ENCODE measurements around the gene SIRT1. TPM values are rescaled to one million over a fixed set of nuclear protein-coding genes. Genes with fewer than 3 reads are reported as not detected.

SIRT1 gene
- total RNA-seq, 1 experiment from 2014 or later = 20.4 TPM

DNA sequence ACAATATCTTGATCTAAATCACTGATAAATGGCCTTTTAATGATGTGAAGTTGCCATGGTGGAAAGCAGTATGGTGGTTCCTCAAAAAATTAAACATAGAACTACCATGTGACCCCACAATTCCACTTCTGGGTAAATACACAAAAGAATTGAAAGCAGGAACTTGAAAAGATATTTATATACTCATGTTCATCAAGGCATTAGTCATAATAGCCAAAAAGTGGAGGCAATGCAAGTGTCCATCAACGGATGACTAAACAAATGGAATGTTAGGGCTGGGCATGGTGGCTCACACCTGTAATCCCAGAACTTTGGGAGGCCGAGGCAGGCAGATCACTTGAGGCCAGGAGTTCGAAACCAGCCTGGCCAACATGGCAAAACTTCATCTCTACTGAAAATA is 44.5 kb upstream of the SIRT1 start:
- Histone ChIP-seq H3F3A (ENCODE audit: low read length, unreplicated experiment) (no peaks in the 10 kb centered on the region), H3K9me2 (replicated peaks; ENCODE audit: low read length) (no peaks in the 10 kb centered on the region), H3K27me3 (ENCODE audit: low read length) (no peaks in the 10 kb centered on the region), H3K36me3 (ENCODE audit: low read depth, low read length) (peaks cover 4% of the 10 kb centered on the region; the same call in 1 of the 2 replicates), H3K4me3 (ENCODE audit: low read length) (no peak overlapping the region), H3K4me2 (ENCODE audit: low read length) (no peak overlapping the region), H4K20me1 (ENCODE audit: low read length) (no peaks in the 10 kb centered on the region), H2AFZ (ENCODE audit: low read length) (no peak overlapping the region), H3K27ac (ENCODE audit: low read length) (peak overlapping the region; percentile 21), H3K9ac (ENCODE audit: low read length) (no peak overlapping the region), H3K4me1 (ENCODE audit: insufficient read depth, low read length) (peaks cover 29% of the 10 kb centered on the region), H3K79me2 (ENCODE audit: low read length) (0 out of 2 replicates have a peak, but pooled peaks cover 7% of the 10 kb centered on the region), H3K9me3 (ENCODE audit: low read length) (peaks cover 7% of the 10 kb centered on the region; the same call in 1 of the 2 replicates)
- ChIA-PET CTCF (no interaction called here), POLR2A (ENCODE audit: unreplicated experiment) (no interaction called here)
- BruUV-seq (replicated peaks) = no TSS peak
- peak; percentile 93 for DNase-seq
- peak; percentile 37 for ATAC-seq
- intact Hi-C loops (cut with micrococcal nuclease) = no loop called here
- TF ChIP-seq, protein P1, sequence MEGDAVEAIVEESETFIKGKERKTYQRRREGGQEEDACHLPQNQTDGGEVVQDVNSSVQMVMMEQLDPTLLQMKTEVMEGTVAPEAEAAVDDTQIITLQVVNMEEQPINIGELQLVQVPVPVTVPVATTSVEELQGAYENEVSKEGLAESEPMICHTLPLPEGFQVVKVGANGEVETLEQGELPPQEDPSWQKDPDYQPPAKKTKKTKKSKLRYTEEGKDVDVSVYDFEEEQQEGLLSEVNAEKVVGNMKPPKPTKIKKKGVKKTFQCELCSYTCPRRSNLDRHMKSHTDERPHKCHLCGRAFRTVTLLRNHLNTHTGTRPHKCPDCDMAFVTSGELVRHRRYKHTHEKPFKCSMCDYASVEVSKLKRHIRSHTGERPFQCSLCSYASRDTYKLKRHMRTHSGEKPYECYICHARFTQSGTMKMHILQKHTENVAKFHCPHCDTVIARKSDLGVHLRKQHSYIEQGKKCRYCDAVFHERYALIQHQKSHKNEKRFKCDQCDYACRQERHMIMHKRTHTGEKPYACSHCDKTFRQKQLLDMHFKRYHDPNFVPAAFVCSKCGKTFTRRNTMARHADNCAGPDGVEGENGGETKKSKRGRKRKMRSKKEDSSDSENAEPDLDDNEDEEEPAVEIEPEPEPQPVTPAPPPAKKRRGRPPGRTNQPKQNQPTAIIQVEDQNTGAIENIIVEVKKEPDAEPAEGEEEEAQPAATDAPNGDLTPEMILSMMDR (conservative IDR thresholded peaks at IDR 0.05; ENCODE audit: low read depth, low read length) = no peak
- no peak for TF ChIP-seq EZH2 (IDR thresholded peaks at IDR 0.05; ENCODE audit: low read length, unreplicated experiment)
- no peak for TF ChIP-seq EZH2phosphoT487 (IDR thresholded peaks at IDR 0.05; ENCODE audit: borderline replicate concordance, low read length)

DNA sequence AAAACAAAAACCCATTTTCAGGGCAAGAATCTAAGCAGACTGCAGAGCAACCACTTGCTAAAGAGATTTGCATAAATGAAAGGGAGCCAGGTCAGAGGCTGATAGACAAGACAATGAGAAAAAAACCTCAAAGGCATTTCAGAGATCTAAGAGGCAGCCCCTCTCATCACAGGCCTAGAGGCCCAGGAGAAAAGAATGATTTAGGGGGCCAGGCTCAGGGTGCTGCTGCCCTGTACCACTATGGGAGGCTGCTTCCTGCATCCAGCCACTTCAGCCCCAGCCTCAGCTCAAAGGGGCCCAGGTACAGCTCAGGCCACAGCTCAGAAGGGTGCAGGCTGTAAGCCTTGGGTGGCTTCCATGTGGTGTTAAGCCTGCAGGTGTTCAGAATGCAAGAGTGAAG is 42.7 kb upstream of the SIRT1 start:
- H3K4me2 ChIP-seq (ENCODE audit: low read length) = no peak overlapping the region
- ChIA-PET POLR2A (ENCODE audit: unreplicated experiment) (no interaction called here), CTCF (no interaction called here)
- TF ChIP-seq EZH2phosphoT487 (IDR thresholded peaks at IDR 0.05; ENCODE audit: borderline replicate concordance, low read length) = no peak
- TF ChIP-seq, protein P1 (conservative IDR thresholded peaks at IDR 0.05; ENCODE audit: low read depth, low read length) = no peak
- TF ChIP-seq EZH2 (IDR thresholded peaks at IDR 0.05; ENCODE audit: low read length, unreplicated experiment) = no peak
- no peak for ATAC-seq
- no peaks in the 10 kb centered on the region for H4K20me1 ChIP-seq (ENCODE audit: low read length)
- H3K36me3 ChIP-seq (ENCODE audit: low read depth, low read length) = peaks cover 4% of the 10 kb centered on the region; the same call in 1 of the 2 replicates
- no peaks in the 10 kb centered on the region for H3K9me2 ChIP-seq (replicated peaks; ENCODE audit: low read length)
- H3K79me2 ChIP-seq (ENCODE audit: low read length) = 0 out of 2 replicates have a peak, but pooled peaks cover 3% of the 10 kb centered on the region
- BruUV-seq (replicated peaks) = no TSS peak
- H3K27me3 ChIP-seq (ENCODE audit: low read length) = no peaks in the 10 kb centered on the region
- no peak overlapping the region for H3K9ac ChIP-seq (ENCODE audit: low read length)
- H3K4me1 ChIP-seq (ENCODE audit: insufficient read depth, low read length) = peaks cover 12% of the 10 kb centered on the region
- H3K4me3 ChIP-seq (ENCODE audit: low read length) = no peak overlapping the region
- H2AFZ ChIP-seq (ENCODE audit: low read length) = no peak overlapping the region
- no peak overlapping the region for H3K27ac ChIP-seq (ENCODE audit: low read length)
- peaks cover 7% of the 10 kb centered on the region; the same call in 1 of the 2 replicates for H3K9me3 ChIP-seq (ENCODE audit: low read length)
- intact Hi-C loops (cut with micrococcal nuclease) = no loop called here
- DNase-seq = no peak
- no peaks in the 10 kb centered on the region for H3F3A ChIP-seq (ENCODE audit: low read length, unreplicated experiment)

DNA sequence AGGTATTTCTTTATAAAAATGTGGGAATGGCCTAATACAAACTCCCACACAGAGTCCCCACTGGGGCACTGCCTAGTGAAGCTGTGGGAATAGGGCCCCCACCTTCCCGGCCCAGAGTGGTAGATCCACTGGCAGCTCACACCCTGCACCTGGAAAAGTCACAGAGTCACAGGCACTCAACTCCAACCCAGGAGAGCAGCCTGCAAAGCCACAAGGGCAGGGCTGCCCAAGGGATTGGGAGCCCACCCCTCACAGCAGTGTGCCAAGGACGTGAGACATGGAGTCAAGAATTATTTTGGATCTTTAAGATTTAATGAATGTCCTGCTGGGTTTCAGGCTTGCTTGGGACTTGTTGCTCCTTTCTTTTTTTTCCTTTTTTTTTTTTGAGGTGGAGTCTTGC is 41.2 kb upstream of the SIRT1 start:
- H3K79me2 ChIP-seq (ENCODE audit: low read length) = no peaks in the 10 kb centered on the region
- no TSS peak for BruUV-seq (replicated peaks)
- no peaks in the 10 kb centered on the region for H3F3A ChIP-seq (ENCODE audit: low read length, unreplicated experiment)
- H3K4me1 ChIP-seq (ENCODE audit: insufficient read depth, low read length) = peaks cover under 1% of the 10 kb centered on the region; the same call in 1 of the 2 replicates
- ChIA-PET CTCF (no interaction called here), POLR2A (ENCODE audit: unreplicated experiment) (no interaction called here)
- no peaks in the 10 kb centered on the region for H4K20me1 ChIP-seq (ENCODE audit: low read length)
- H3K9ac ChIP-seq (ENCODE audit: low read length) = no peak overlapping the region
- peaks cover 7% of the 10 kb centered on the region; the same call in 1 of the 2 replicates for H3K9me3 ChIP-seq (ENCODE audit: low read length)
- no peaks in the 10 kb centered on the region for H3K9me2 ChIP-seq (replicated peaks; ENCODE audit: low read length)
- no peak overlapping the region for H3K27ac ChIP-seq (ENCODE audit: low read length)
- peaks cover 4% of the 10 kb centered on the region; the same call in 1 of the 2 replicates for H3K36me3 ChIP-seq (ENCODE audit: low read depth, low read length)
- H3K4me3 ChIP-seq (ENCODE audit: low read length) = no peak overlapping the region
- H3K27me3 ChIP-seq (ENCODE audit: low read length) = no peaks in the 10 kb centered on the region
- no peak overlapping the region for H3K4me2 ChIP-seq (ENCODE audit: low read length)
- intact Hi-C loops (cut with micrococcal nuclease) = no loop called here
- DNase-seq (no peak), ATAC-seq (no peak)
- no peak overlapping the region for H2AFZ ChIP-seq (ENCODE audit: low read length)
- TF ChIP-seq, protein P1 (conservative IDR thresholded peaks at IDR 0.05; ENCODE audit: low read depth, low read length) = no peak
- no peak for TF ChIP-seq EZH2phosphoT487 (IDR thresholded peaks at IDR 0.05; ENCODE audit: borderline replicate concordance, low read length)
- TF ChIP-seq EZH2 (IDR thresholded peaks at IDR 0.05; ENCODE audit: low read length, unreplicated experiment) = no peak

Measured in PC-3 (cell line).